H1 (cell line): ENCODE results near the gene SH2B3. TPM values are rescaled to one million over a fixed set of nuclear protein-coding genes. Genes with fewer than 3 reads are reported as not detected.

Experiments used
- CTCF ChIA-PET: fragments of 300-600 bp; sonication (Branson Sonifier 250); formaldehyde crosslinking; loops from one replicate; lab custom pipeline; 2021; ENCODE audit not compliant: partially characterized antibody; lab: Charles Lee
- POLR2A ChIA-PET: fragments of 300-600 bp; sonication (Branson Sonifier 250); formaldehyde crosslinking; loops from one replicate; lab custom pipeline; 2021; ENCODE audit warnings: inconsistent platforms; ENCODE audit not compliant: partially characterized antibody; lab: Charles Lee
- DNase-seq, 2 experiments: peaks; one replicate each; pipeline versions ENCODE4 v3.0.0 to v3.0.0-alpha.2; 2010 to 2022; ENCODE audit warnings: low spot score in 2 of 2, low read depth in 1 of 2, mixed read lengths in 1 of 2
- FAIRE-seq: peaks from 2 replicates; lab custom pipeline; 2011; peaks lifted over from hg19 to GRCh38; lab: Jason Lieb, UNC
- H2AFZ ChIP-seq: 2 replicates; pipeline ENCODE4 v1.8.1; 2012; ENCODE audit warnings: low read length, inconsistent platforms
- H2AK5ac ChIP-seq: 2 replicates; pipeline ENCODE4 v1.6.1; 2013; ENCODE audit warnings: low read depth, low read length
- H2BK120ac ChIP-seq: replicated peaks from 2 replicates; pipeline ENCODE3; 2013; ENCODE audit warnings: low read depth, low read length, inconsistent platforms
- H2BK12ac ChIP-seq: 2 replicates; pipeline ENCODE4 v1.6.1; 2013; ENCODE audit warnings: low read depth, low read length
- H2BK15ac ChIP-seq: 2 replicates; pipeline ENCODE4 v1.6.1; 2013; ENCODE audit warnings: low read length
- H2BK20ac ChIP-seq: 2 replicates; pipeline ENCODE4 v1.6.1; 2013; ENCODE audit warnings: low read length
- H2BK5ac ChIP-seq: 2 replicates; pipeline ENCODE4 v1.6.1; 2013; ENCODE audit warnings: low read depth, low read length
- H3K14ac ChIP-seq: 2 replicates; pipeline ENCODE4 v1.6.1; 2013; ENCODE audit warnings: inconsistent platforms; ENCODE audit not compliant: insufficient read length
- H3K18ac ChIP-seq: 2 replicates; pipeline ENCODE4 v1.6.1; 2013; ENCODE audit warnings: low read length; ENCODE audit errors: extremely low read depth
- H3K23ac ChIP-seq: 2 replicates; pipeline ENCODE4 v1.6.1; 2013; ENCODE audit warnings: inconsistent platforms; ENCODE audit not compliant: insufficient read length
- H3K23me2 ChIP-seq: 2 replicates; pipeline ENCODE4 v1.6.1; 2013; ENCODE audit warnings: low read depth, low read length
- H3K27ac ChIP-seq: 2 replicates; pipeline ENCODE4 v1.6.1; 2011; ENCODE audit warnings: low read depth, low read length, inconsistent platforms
- H3K27me3 ChIP-seq, 4 experiments: replicated peaks in 1 of 4; 1 replicate in 1 of 4; 2 replicates in 3 of 4; pipeline versions ENCODE4 v1.6.1 to v1.8.1; 2011 to 2013; ENCODE audit warnings: low read length in 3 of 4, mild to moderate bottlenecking in 3 of 4, inconsistent platforms in 2 of 4, mixed read lengths in 2 of 4, moderate library complexity in 1 of 4; ENCODE audit not compliant: control insufficient read depth in 3 of 4, insufficient read depth in 3 of 4; ENCODE audit errors: extremely low read depth in 1 of 4
- H3K36me3 ChIP-seq, 4 experiments: 2 replicates each; pipeline versions ENCODE4 v1.6.1 to v1.8.1; 2011 to 2013; ENCODE audit warnings: mild to moderate bottlenecking in 4 of 4, low read length in 3 of 4, moderate library complexity in 2 of 4, control low read depth in 1 of 4, inconsistent platforms in 1 of 4; ENCODE audit not compliant: insufficient read depth in 4 of 4, control insufficient read depth in 2 of 4
- H3K4ac ChIP-seq: replicated peaks from 2 replicates; pipeline ENCODE3; 2013; ENCODE audit warnings: low read length, low read depth, mixed read lengths, inconsistent platforms; ENCODE audit not compliant: insufficient read length
- H3K4me1 ChIP-seq, 4 experiments: replicated peaks in 1 of 4; 1 replicate in 1 of 4; 2 replicates in 3 of 4; pipeline versions ENCODE4 v1.6.1 to v1.8.1; 2011 to 2013; ENCODE audit warnings: low read length in 3 of 4, inconsistent platforms in 2 of 4, mixed read lengths in 1 of 4; ENCODE audit not compliant: insufficient read depth in 4 of 4, control insufficient read depth in 3 of 4
- H3K4me2 ChIP-seq, 2 experiments: 2 replicates each; pipeline versions ENCODE4 v1.6.1 to v1.8.1; 2011 to 2013; ENCODE audit warnings: low read depth in 2 of 2, low read length in 2 of 2, control low read depth in 1 of 2, inconsistent platforms in 1 of 2, mild to moderate bottlenecking in 1 of 2; ENCODE audit not compliant: insufficient read depth in 1 of 2
- H3K4me3 ChIP-seq, 4 experiments: fragments of 200-600, 300-600 bp in 1 of 4; sonication (generic), shearing (Covaris generic), sonication (Bioruptor Twin) in 1 of 4; 2 replicates each; pipeline versions ENCODE4 v1.5.1 to v1.8.1; 2011 to 2016; ENCODE audit warnings: low read length in 4 of 4, low read depth in 3 of 4, control low read depth in 2 of 4, inconsistent platforms in 2 of 4, mild to moderate bottlenecking in 2 of 4, mixed read lengths in 1 of 4, moderate library complexity in 1 of 4; ENCODE audit not compliant: insufficient read depth in 2 of 4; ENCODE audit errors: extremely low read depth in 1 of 4
- H3K56ac ChIP-seq: replicated peaks from 2 replicates; pipeline ENCODE3; 2013; ENCODE audit warnings: low read depth, mild to moderate bottlenecking, mixed read lengths, low read length, inconsistent platforms; ENCODE audit not compliant: insufficient read length
- H3K79me1 ChIP-seq: 2 replicates; pipeline ENCODE4 v1.6.1; 2013; ENCODE audit warnings: low read depth, low read length, control low read depth
- H3K79me2 ChIP-seq, 2 experiments: 2 replicates each; pipeline versions ENCODE4 v1.6.1 to v1.8.1; 2012 to 2013; ENCODE audit warnings: low read length in 2 of 2, mild to moderate bottlenecking in 2 of 2, inconsistent platforms in 1 of 2; ENCODE audit not compliant: insufficient read depth in 2 of 2, control insufficient read depth in 1 of 2
- H3K9ac ChIP-seq, 4 experiments: replicated peaks in 1 of 4; 1 replicate in 1 of 4; 2 replicates in 3 of 4; pipeline versions ENCODE4 v1.6.1 to v1.8.1; 2011 to 2013; ENCODE audit warnings: low read depth in 3 of 4, low read length in 3 of 4, control low read depth in 2 of 4, mild to moderate bottlenecking in 2 of 4, moderate library complexity in 2 of 4, inconsistent platforms in 1 of 4; ENCODE audit errors: extremely low read depth in 1 of 4
- H3K9me3 ChIP-seq, 2 experiments: 2 replicates each; pipeline versions ENCODE4 v1.6.1 to v1.8.1; 2012 to 2013; ENCODE audit warnings: mild to moderate bottlenecking in 2 of 2, moderate library complexity in 2 of 2, control low read depth in 1 of 2, inconsistent platforms in 1 of 2, low read depth in 1 of 2, low read length in 1 of 2, mixed read lengths in 1 of 2; ENCODE audit not compliant: insufficient read depth in 2 of 2
- H4K20me1 ChIP-seq, 2 experiments: replicated peaks in 1 of 2; 2 replicates each; pipeline versions ENCODE3 to v1.8.1; 2011 to 2013; ENCODE audit warnings: inconsistent platforms in 2 of 2, low read length in 2 of 2, mild to moderate bottlenecking in 1 of 2; ENCODE audit not compliant: insufficient read depth in 2 of 2, control insufficient read depth in 1 of 2
- H4K5ac ChIP-seq: 2 replicates; pipeline ENCODE4 v1.6.1; 2013; ENCODE audit warnings: low read length, low read depth, mixed read lengths, inconsistent platforms; ENCODE audit not compliant: insufficient read length
- H4K8ac ChIP-seq: 2 replicates; pipeline ENCODE4 v1.8.0; 2013; ENCODE audit warnings: mild to moderate bottlenecking, moderate library complexity, low read length, inconsistent platforms; ENCODE audit not compliant: insufficient read depth; ENCODE audit errors: extremely low read depth
- H4K91ac ChIP-seq: replicated peaks from 2 replicates; pipeline ENCODE3; 2013; ENCODE audit warnings: low read length, mixed read lengths, inconsistent platforms; ENCODE audit not compliant: insufficient read length
- ASH2L ChIP-seq: fragments of 200-600, 300-600 bp; sonication (generic); IDR thresholded peaks from one replicate; pipeline ENCODE4 v1.7.1; 2017; ENCODE audit warnings: low read length
- BRCA1 ChIP-seq: IDR thresholded peaks from 2 replicates; pipeline ENCODE4 v1.6.1; 2012; ENCODE audit warnings: low read depth, low read length, improper control_type of control experiment
- CBX5 ChIP-seq: fragments of 300-800, 300-1000 bp; sonication (generic); IDR thresholded peaks from 2 replicates; pipeline ENCODE4 v1.7.1; 2016; ENCODE audit warnings: antibody characterized with exemption, low read length, low read depth
- CEBPB ChIP-seq: IDR thresholded peaks from 2 replicates; pipeline ENCODE4 v1.6.1; 2012; ENCODE audit warnings: low read depth, low read length
- CHD1 ChIP-seq: IDR thresholded peaks from 2 replicates; pipeline ENCODE4 v1.6.1; 2012; ENCODE audit warnings: low read depth, low read length, improper control_type of control experiment
- CREB1 ChIP-seq: IDR thresholded peaks from 2 replicates; pipeline ENCODE4 v1.6.1; 2012; ENCODE audit warnings: inconsistent platforms
- NANOG ChIP-seq: IDR thresholded peaks from 2 replicates; pipeline ENCODE4 v1.6.1; 2011; ENCODE audit warnings: low read length, low read depth, mild to moderate bottlenecking, inconsistent platforms; ENCODE audit not compliant: insufficient read depth, poor library complexity, severe bottlenecking
- NRF1 ChIP-seq: IDR thresholded peaks from 2 replicates; pipeline ENCODE4 v1.6.1; 2011; ENCODE audit warnings: mild to moderate bottlenecking, low read depth, low read length, improper control_type of control experiment
- RFX5 ChIP-seq: IDR thresholded peaks from 2 replicates; pipeline ENCODE4 v1.6.1; 2011; ENCODE audit warnings: low read depth, low read length, improper control_type of control experiment, borderline replicate concordance
- SP4 ChIP-seq: IDR thresholded peaks from 2 replicates; pipeline ENCODE4 v1.6.1; 2012; ENCODE audit warnings: low read length, inconsistent platforms
- SRF ChIP-seq: IDR thresholded peaks from 2 replicates; pipeline ENCODE4 v1.6.1; 2011; ENCODE audit warnings: mild to moderate bottlenecking, low read depth, low read length, moderate library complexity
- ZNF274 ChIP-seq: IDR thresholded peaks from 2 replicates; pipeline ENCODE4 v1.7.0; 2012; ENCODE audit warnings: low read length, borderline replicate concordance; ENCODE audit errors: extremely low read depth
- WGBS, 2 experiments: shearing (Covaris generic) in 1 of 2; methylation state at CpG; one replicate each; pipeline versions ENCODE4 v1.1.6 to v1.1.7; 2013 to 2015; ENCODE audit warnings: low lambda C conversion rate in 2 of 2, mixed read lengths in 2 of 2, inconsistent platforms in 1 of 2, low coverage in 1 of 2, missing lambda C conversion rate in 1 of 2; ENCODE audit not compliant: insufficient replicate concordance in 2 of 2, insufficient coverage in 1 of 2, insufficient read length in 1 of 2; ENCODE audit errors: extremely low coverage in 1 of 2, missing lambda C conversion rate in 1 of 2; 5-methylcytosine and 5-hydroxymethylcytosine counted together
- polyA plus RNA-seq, 7 experiments: library from polyadenylated mRNA; depleted of rRNA in 3 of 7; stranded (reverse) in 5 of 7; unstranded in 2 of 7; fragments of >200 nt in 5 of 7; fragments of 200-250 nt in 2 of 7; gene quantifications; 1 replicate in 5 of 7; 2 replicates in 1 of 7; 4 replicates in 1 of 7; pipeline versions ENCODE4 v1.2.1 to v1.2.3, GENCODE V29; 2011 to 2013; ENCODE audit warnings: missing spikeins in 2 of 7, mixed read lengths in 2 of 7
- total RNA-seq: library from RNA; stranded (reverse); fragmentation: NEBNext Ultra II Directional; extraction: Animal tissue kit (Norgen Biotek cat#: 25700); gene quantifications from 2 replicates; pipeline ENCODE4 v1.2.1, GENCODE V29; 2021

SH2B3 gene
- total and polyA plus RNA-seq, 2 of the 8 experiments (the other 6 are each of a cell fraction or from before 2014, with no cell fraction given), result 20.8 to 34.1 TPM

DNA sequence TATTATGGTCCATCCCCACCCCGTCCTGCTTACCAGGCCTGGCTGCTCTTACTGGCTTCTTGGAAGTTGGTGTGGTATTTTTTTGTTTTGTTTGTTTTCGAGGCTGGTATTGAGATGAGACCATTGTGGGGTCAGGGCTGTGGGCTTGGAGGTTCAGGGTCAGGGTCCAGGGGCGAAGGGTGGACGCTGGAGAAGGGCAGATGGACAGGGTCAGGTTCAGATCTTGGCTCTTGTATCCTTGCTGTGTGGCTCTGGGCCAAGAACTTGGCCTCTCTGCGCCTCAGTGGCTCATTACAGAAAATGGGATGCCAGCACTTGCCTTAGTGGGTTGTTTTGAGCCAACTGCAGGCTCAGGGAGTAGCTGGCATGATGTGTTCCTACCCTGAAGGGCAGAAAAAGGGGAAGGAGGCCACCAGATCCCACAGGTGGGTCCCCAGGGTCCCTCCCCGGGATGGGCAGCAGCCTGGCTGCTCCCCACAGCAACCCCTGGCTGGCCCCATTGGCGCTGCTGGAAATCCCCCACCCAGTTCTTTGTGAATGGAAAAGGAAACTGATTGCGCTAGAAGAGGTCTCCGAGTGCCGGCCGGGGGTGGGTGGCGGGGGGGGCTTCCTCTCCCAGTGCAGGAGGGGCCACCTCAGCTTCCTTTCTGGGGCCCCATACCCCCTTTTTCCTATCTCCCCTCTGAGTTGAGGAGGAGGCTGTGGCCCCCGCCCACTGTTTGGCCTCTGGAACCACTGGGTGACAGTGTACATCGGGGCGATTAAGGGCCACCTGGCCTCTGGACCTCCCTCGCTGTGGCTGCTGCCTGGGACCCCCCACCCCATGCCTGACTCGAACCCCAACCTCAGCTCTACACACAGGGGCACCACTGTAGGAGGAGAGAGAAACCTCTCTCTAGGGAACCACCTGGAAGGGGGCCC, 25.0 kb downstream of the SH2B3 start:
- 0 out of 2 replicates have a peak overlapping the region, but pooled peaks have one; percentile 81 for H2BK15ac ChIP-seq
- H3K36me3 ChIP-seq, result no peaks in the 10 kb centered on the region
- 89% methylated on average over 11 of the region's 17 CpGs; no CpG with 5 or more reads in 1 of the 2 experiments for WGBS, 2 experiments
- peak overlapping the region; percentile 25 for H4K91ac ChIP-seq
- no peak overlapping the region for H3K27ac ChIP-seq
- POLR2A ChIA-PET, result interaction anchor here (0.9 to 3.4 kb wide), 5 partner anchors 8 to 23 kb away, joined by 3 to 23 read pairs (median 4); no protein-coding TSS in a partner anchor
- no peak overlapping the region for H2AFZ ChIP-seq
- H2BK120ac ChIP-seq, result peak overlapping the region; percentile 72
- no peaks in the 10 kb centered on the region for H3K23me2 ChIP-seq
- peaks cover 6% of the 10 kb centered on the region for H3K79me1 ChIP-seq
- no peak overlapping the region for H3K23ac ChIP-seq
- no peak overlapping the region for H3K56ac ChIP-seq
- H3K4me3 ChIP-seq, result no peak overlapping the region
- H4K8ac ChIP-seq, result peak overlapping the region; percentile 35; the same call in 1 of the 2 replicates
- FAIRE-seq (no peak), DNase-seq (no peak)
- H2BK5ac ChIP-seq, result peak overlapping the region; percentile 71; the same call in 1 of the 2 replicates
- no peaks in the 10 kb centered on the region for H3K9me3 ChIP-seq
- no peak overlapping the region for H3K4me2 ChIP-seq
- no peak overlapping the region for H3K18ac ChIP-seq
- no peak overlapping the region for H3K14ac ChIP-seq
- no peak overlapping the region for H4K5ac ChIP-seq
- CTCF ChIA-PET, result interaction anchor here (0.6 to 4.8 kb wide), 15 partner anchors 9 to 1000 kb away, joined by 3 to 37 read pairs (median 5); no protein-coding TSS in a partner anchor
- no peak overlapping the region for H3K9ac ChIP-seq
- H3K4me1 ChIP-seq, result peaks cover 4 to 28% (median 22%) of the 10 kb centered on the region in 4 experiments
- peaks cover 7 to 76% of the 10 kb centered on the region in 2 experiments for H3K79me2 ChIP-seq
- peaks cover 2 to 9% of the 10 kb centered on the region in 2 experiments for H4K20me1 ChIP-seq
- H2AK5ac ChIP-seq, result peak overlapping the region; percentile 65; the same call in 1 of the 2 replicates
- no peaks in the 10 kb centered on the region; a peak in 1 of 7 replicates for H3K27me3 ChIP-seq
- no peak overlapping the region for H2BK20ac ChIP-seq
- 0 out of 2 replicates have a peak overlapping the region, but pooled peaks have one; percentile 50 for H2BK12ac ChIP-seq
- H3K4ac ChIP-seq, result peak overlapping the region; percentile 36
- TF ChIP-seq RFX5 (no peak), CEBPB (no peak), NANOG (no peak), SRF (no peak), CBX5 (no peak), CREB1 (no peak), NRF1 (no peak), ZNF274 (no peak), BRCA1 (no peak), ASH2L (no peak), CHD1 (no peak), SP4 (no peak)
